ENCODE data around the gene PPFIA2.

The PPFIA2 gene

GRCh38 chr12:81723361-81723760, 35.8 kb downstream of the PPFIA2 start:
- no peak for DNase-seq (ENCODE audit: extremely low spot score)
- TF ChIP-seq, protein P1, sequence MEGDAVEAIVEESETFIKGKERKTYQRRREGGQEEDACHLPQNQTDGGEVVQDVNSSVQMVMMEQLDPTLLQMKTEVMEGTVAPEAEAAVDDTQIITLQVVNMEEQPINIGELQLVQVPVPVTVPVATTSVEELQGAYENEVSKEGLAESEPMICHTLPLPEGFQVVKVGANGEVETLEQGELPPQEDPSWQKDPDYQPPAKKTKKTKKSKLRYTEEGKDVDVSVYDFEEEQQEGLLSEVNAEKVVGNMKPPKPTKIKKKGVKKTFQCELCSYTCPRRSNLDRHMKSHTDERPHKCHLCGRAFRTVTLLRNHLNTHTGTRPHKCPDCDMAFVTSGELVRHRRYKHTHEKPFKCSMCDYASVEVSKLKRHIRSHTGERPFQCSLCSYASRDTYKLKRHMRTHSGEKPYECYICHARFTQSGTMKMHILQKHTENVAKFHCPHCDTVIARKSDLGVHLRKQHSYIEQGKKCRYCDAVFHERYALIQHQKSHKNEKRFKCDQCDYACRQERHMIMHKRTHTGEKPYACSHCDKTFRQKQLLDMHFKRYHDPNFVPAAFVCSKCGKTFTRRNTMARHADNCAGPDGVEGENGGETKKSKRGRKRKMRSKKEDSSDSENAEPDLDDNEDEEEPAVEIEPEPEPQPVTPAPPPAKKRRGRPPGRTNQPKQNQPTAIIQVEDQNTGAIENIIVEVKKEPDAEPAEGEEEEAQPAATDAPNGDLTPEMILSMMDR (IDR thresholded peaks at IDR 0.05; ENCODE audit: control extremely low read depth, extremely low read depth, low read depth, missing control alignments): no peak
- POLR2A ChIA-PET: no interaction called here
- CTCF ChIA-PET: interaction anchor here (1.4 kb wide), 1 partner anchor 15 kb away, joined by 3 read pairs; no protein-coding TSS in a partner anchor

DNA sequence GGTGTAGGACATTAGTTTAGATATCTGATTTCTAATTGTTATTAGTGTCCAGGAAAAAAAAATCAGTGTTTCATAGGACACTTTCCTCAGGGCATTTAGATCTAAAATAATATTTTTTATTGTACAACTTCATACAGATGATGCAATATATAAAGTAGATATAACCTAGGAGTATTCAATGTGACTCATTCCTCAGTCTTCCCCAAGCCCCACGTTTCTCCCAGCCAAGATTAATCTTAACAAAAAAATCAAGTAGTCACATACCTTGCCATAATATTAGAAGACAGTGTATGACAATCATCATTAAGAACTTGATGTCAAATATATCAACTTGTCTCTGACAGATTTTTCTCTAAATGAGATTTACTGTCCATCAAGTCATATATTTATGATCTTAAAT, 37.1 kb downstream of the PPFIA2 start:
- CTCF ChIA-PET: no interaction called here
- TF ChIP-seq, protein P1 (IDR thresholded peaks at IDR 0.05; ENCODE audit: control extremely low read depth, extremely low read depth, low read depth, missing control alignments): no peak
- DNase-seq (ENCODE audit: extremely low spot score): no peak
- POLR2A ChIA-PET: no interaction called here

DNA sequence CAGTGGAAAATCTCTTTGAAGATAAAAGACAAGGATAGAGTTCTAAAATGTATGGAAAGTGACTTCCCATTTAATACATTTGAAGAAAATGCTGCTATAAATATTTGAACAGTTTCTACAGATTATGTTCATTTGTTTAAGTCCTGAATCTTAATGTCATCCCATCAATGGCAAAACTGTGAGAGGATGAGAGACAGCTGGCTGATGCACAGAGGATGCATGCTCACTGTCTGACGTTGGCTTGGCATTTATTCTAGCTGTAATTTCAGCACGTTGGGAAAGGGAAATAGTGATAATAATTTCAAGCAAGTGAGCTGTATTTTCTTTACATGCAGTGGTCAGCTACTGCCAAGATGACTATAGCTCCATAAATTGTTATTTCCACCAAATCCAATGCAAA, 40.5 kb downstream of the PPFIA2 start:
- ChIA-PET POLR2A (no interaction called here), CTCF (interaction anchor here (0.8 to 2.1 kb wide), 2 partner anchors 8 to 13 kb away, joined by 3 to 7 read pairs; no protein-coding TSS in a partner anchor)
- DNase-seq (ENCODE audit: extremely low spot score): no peak
- TF ChIP-seq, protein P1 (IDR thresholded peaks at IDR 0.05; ENCODE audit: control extremely low read depth, extremely low read depth, low read depth, missing control alignments): no peak

DNA sequence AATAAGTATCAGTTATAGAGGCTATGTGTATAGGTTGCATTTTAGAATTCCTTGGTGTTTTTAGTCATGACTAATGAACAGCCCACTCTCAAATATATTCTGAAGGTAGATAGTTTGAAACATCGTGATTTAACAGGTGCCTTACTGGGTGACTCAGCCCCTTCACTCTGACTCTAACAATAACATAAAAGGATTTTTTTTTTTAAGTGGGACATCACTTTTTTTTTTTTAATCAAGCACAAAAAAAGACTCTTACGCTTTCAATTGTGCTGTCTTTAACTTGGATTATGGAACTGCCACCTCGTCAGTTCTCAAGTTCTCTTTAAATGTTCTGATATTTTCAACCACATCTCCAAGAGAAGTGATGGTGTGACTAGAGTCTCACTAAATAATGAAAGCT, 46.6 kb downstream of the PPFIA2 start:
- TF ChIP-seq, protein P1 (IDR thresholded peaks at IDR 0.05; ENCODE audit: control extremely low read depth, extremely low read depth, low read depth, missing control alignments): no peak
- POLR2A ChIA-PET: no interaction called here
- CTCF ChIA-PET: interaction anchor here (0.7 to 2.1 kb wide), 3 partner anchors 8 to 43 kb away, joined by 3 to 5 read pairs (median 3); no protein-coding TSS in a partner anchor
- no peak for DNase-seq (ENCODE audit: extremely low spot score)

GRCh38 chr12:81705586-81705985, 53.6 kb downstream of the PPFIA2 start:
- CTCF ChIA-PET: no interaction called here
- TF ChIP-seq, protein P1 (IDR thresholded peaks at IDR 0.05; ENCODE audit: control extremely low read depth, extremely low read depth, low read depth, missing control alignments): no peak
- DNase-seq (ENCODE audit: extremely low spot score): no peak
- POLR2A ChIA-PET: no interaction called here

DNA sequence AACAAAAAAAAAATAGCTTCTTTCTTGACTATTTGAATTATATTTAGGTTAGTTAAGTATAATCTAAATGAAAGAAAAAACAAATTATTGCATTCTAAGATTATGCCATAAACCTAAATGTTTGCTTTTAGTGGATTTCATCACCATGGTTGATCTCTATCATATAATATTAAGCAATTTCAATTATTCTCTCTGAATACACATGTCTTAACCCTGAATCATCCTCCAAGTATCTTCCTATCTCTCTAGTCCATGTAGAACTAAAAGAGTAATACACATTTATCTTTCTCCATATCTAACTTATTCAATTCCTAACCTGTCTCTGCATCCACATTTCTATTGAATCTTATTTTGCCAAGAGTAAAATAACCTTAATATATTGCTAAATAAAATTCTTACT, 59.6 kb downstream of the PPFIA2 start:
- ChIA-PET POLR2A (no interaction called here), CTCF (no interaction called here)

More for the DNA sequence above, 59.6 kb downstream of the PPFIA2 start:
- TF ChIP-seq, protein P1 (IDR thresholded peaks at IDR 0.05; ENCODE audit: control extremely low read depth, extremely low read depth, low read depth, missing control alignments): no peak
- no peak for DNase-seq (ENCODE audit: extremely low spot score)
